HepG2 (cell line): Measurements from ENCODE around the gene AUH. TPM values are rescaled to one million over a fixed set of nuclear protein-coding genes. Genes with fewer than 3 reads are reported as not detected.

Experiments used
- ASH2L ChIP-seq: fragments of 300-600, 200-600 bp; sonication (generic); IDR thresholded peaks from 2 replicates; pipeline ENCODE4 v1.7.0; 2017; ENCODE audit warnings: low read depth, mild to moderate bottlenecking, moderate library complexity, mixed read lengths, low read length; ENCODE audit not compliant: insufficient read length
- GABPB1 ChIP-seq: IDR thresholded peaks from 2 replicates; pipeline ENCODE4 v1.6.1; 2016; ENCODE audit warnings: mild to moderate bottlenecking, missing genetic modification reagents, moderate library complexity, missing compliant biosample characterization
- HMG20B ChIP-seq: conservative IDR thresholded peaks from 2 replicates; pipeline ENCODE4 v1.6.1; 2016; ENCODE audit warnings: missing genetic modification reagents, missing compliant biosample characterization
- HNF1B ChIP-seq: sonication (generic); formaldehyde crosslinking; IDR thresholded peaks from 2 replicates; pipeline ENCODE4 v1.5.1; 2020; ENCODE audit warnings: mild to moderate bottlenecking, moderate library complexity, missing genetic modification reagents
- PHF5A ChIP-seq: IDR thresholded peaks from one replicate; pipeline ENCODE4 v1.6.1; 2018; ENCODE audit warnings: low read depth, missing genetic modification reagents; ENCODE audit not compliant: unreplicated experiment
- TAF15 ChIP-seq: fragments of 200-400 bp; formaldehyde crosslinking; IDR thresholded peaks from one replicate; pipeline ENCODE4 v1.6.1; 2018; ENCODE audit warnings: mild to moderate bottlenecking, low read depth, low read length; ENCODE audit not compliant: poor library complexity, severe bottlenecking
- ZNF556 ChIP-seq: sonication (generic); formaldehyde crosslinking; IDR thresholded peaks from 2 replicates; pipeline ENCODE4 v1.4.0; 2020; ENCODE audit warnings: mild to moderate bottlenecking, missing genetic modification reagents, borderline replicate concordance
- ZNF574 ChIP-seq: sonication (generic); formaldehyde crosslinking; IDR thresholded peaks from 2 replicates; pipeline ENCODE4 v1.4.0; 2020; ENCODE audit warnings: missing genetic modification reagents
- ZNF639 ChIP-seq: conservative IDR thresholded peaks from 2 replicates; pipeline ENCODE4 v1.6.1; 2018; ENCODE audit warnings: missing genetic modification reagents
- polyA plus RNA-seq, 8 experiments: library from polyadenylated mRNA; depleted of rRNA in 3 of 8; stranded (reverse) in 7 of 8; unstranded in 1 of 8; fragments of >200 nt; fragmentation: Illumina TruSeq in 4 of 8; extraction: Trizol in 4 of 8; gene quantifications; 2 replicates each; pipeline versions ENCODE4 v1.2.1 to v1.2.3, GENCODE V29; 2011 to 2016; ENCODE audit warnings: low read depth in 4 of 8, missing spikeins in 1 of 8, mixed read lengths in 1 of 8; ENCODE audit not compliant: insufficient read depth in 1 of 8
- total RNA-seq, 5 experiments: library from RNA; depleted of rRNA; stranded (reverse); fragments of >200 nt; fragmentation: Illumina TruSeq; extraction: Trizol; gene quantifications; 2 replicates each; pipeline ENCODE4 v1.2.3, GENCODE V29; 2016; ENCODE audit warnings: low read depth in 1 of 5
- TF ChIP-seq, protein P1 (sequence below): sonication (generic); formaldehyde crosslinking; IDR thresholded peaks from 2 replicates; pipeline ENCODE4 v1.5.0; 2020; ENCODE audit warnings: missing genetic modification reagents
- TF ChIP-seq, protein P2 (sequence below): sonication (generic); formaldehyde crosslinking; IDR thresholded peaks from 2 replicates; pipeline ENCODE4 v1.9.0; 2022; ENCODE audit warnings: missing genetic modification reagents, mild to moderate bottlenecking, borderline replicate concordance
- TF ChIP-seq, protein P3 (sequence below): sonication (generic); formaldehyde crosslinking; IDR thresholded peaks from 2 replicates; pipeline ENCODE4 v1.8.1; 2023; ENCODE audit warnings: mild to moderate bottlenecking, inconsistent platforms, moderate library complexity, missing genetic modification reagents, borderline replicate concordance
- TF ChIP-seq, protein P4 (sequence below): sonication (generic); formaldehyde crosslinking; IDR thresholded peaks from 2 replicates; pipeline ENCODE4 v1.8.0; 2022; ENCODE audit warnings: mild to moderate bottlenecking, missing genetic modification reagents, moderate library complexity
- TF ChIP-seq, protein P5 (sequence below): fragments of 450-650 bp; IDR thresholded peaks from 2 replicates; pipeline ENCODE4 v1.6.1; 2016

AUH gene
- total and polyA plus RNA-seq, 2 of the 13 experiments (the other 11 are each of a cell fraction or from before 2014, with no cell fraction given) = 25.8 to 31.9 TPM

DNA sequence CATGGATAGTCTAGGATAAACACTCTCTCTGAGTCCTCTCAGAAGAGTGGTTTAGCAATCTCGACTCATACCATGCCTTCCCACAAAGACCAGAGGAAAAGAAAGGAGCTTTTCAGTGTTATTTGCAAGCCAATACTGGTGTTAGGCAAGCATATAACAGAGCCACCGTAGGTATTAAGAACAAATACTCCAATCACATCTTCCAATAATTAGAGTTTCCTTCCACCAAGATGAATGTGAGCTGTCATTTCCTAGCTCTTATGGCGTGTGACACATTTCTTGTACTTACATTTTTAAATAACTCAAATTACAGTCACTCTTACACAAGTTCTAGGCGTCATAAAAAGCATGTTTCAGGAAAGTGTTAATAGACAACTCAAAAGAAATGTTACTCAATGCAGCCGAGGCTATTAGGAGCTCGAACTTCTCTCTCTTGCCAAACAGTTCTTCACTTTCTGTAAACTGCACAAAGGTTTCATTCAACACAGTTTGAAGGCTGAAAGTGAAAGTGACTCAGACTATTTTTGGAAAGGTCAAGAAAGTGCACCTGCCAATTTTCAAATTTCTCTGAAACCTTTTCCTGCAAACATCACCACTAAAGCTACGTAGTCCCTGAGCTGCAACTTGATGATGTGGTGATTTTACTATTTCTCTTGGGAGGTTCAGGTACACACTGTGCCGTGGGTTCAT lies 153.8 kb downstream of the AUH start (continued):
- TF ChIP-seq HNF1B = no peak
- TF ChIP-seq PHF5A (CRISPR knock-in tag) = no peak
- TF ChIP-seq, protein P1, sequence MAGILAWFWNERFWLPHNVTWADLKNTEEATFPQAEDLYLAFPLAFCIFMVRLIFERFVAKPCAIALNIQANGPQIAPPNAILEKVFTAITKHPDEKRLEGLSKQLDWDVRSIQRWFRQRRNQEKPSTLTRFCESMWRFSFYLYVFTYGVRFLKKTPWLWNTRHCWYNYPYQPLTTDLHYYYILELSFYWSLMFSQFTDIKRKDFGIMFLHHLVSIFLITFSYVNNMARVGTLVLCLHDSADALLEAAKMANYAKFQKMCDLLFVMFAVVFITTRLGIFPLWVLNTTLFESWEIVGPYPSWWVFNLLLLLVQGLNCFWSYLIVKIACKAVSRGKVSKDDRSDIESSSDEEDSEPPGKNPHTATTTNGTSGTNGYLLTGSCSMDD (CRISPR knock-in tag) = no peak
- TF ChIP-seq, protein P2, sequence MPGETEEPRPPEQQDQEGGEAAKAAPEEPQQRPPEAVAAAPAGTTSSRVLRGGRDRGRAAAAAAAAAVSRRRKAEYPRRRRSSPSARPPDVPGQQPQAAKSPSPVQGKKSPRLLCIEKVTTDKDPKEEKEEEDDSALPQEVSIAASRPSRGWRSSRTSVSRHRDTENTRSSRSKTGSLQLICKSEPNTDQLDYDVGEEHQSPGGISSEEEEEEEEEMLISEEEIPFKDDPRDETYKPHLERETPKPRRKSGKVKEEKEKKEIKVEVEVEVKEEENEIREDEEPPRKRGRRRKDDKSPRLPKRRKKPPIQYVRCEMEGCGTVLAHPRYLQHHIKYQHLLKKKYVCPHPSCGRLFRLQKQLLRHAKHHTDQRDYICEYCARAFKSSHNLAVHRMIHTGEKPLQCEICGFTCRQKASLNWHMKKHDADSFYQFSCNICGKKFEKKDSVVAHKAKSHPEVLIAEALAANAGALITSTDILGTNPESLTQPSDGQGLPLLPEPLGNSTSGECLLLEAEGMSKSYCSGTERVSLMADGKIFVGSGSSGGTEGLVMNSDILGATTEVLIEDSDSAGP = no peak; the same call in 1 of the 2 replicates
- peak; percentile 41 for TF ChIP-seq ASH2L
- TF ChIP-seq ZNF574 (CRISPR knock-in tag) = no peak
- TF ChIP-seq GABPB1 (CRISPR knock-in tag) = no peak
- no peak; the same call in 1 of the 2 replicates for TF ChIP-seq HMG20B (CRISPR knock-in tag)
- TF ChIP-seq, protein P3, sequence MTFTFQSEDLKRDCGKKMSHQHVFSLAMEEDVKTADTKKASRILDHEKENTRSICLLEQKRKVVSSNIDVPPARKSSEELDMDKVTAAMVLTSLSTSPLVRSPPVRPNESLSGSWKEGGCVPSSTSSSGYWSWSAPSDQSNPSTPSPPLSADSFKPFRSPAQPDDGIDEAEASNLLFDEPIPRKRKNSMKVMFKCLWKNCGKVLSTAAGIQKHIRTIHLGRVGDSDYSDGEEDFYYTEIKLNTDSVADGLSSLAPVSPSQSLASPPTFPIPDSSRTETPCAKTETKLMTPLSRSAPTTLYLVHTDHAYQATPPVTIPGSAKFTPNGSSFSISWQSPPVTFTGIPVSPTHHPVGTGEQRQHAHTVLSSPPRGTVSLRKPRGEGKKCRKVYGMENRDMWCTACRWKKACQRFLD (CRISPR knock-in tag) = no peak
- TF ChIP-seq, protein P4, sequence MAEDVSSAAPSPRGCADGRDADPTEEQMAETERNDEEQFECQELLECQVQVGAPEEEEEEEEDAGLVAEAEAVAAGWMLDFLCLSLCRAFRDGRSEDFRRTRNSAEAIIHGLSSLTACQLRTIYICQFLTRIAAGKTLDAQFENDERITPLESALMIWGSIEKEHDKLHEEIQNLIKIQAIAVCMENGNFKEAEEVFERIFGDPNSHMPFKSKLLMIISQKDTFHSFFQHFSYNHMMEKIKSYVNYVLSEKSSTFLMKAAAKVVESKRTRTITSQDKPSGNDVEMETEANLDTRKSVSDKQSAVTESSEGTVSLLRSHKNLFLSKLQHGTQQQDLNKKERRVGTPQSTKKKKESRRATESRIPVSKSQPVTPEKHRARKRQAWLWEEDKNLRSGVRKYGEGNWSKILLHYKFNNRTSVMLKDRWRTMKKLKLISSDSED = no peak
- no peak; the same call in 1 of the 2 replicates for TF ChIP-seq ZNF556 (CRISPR knock-in tag)
- TF ChIP-seq TAF15 = no peak
- TF ChIP-seq, protein P5, sequence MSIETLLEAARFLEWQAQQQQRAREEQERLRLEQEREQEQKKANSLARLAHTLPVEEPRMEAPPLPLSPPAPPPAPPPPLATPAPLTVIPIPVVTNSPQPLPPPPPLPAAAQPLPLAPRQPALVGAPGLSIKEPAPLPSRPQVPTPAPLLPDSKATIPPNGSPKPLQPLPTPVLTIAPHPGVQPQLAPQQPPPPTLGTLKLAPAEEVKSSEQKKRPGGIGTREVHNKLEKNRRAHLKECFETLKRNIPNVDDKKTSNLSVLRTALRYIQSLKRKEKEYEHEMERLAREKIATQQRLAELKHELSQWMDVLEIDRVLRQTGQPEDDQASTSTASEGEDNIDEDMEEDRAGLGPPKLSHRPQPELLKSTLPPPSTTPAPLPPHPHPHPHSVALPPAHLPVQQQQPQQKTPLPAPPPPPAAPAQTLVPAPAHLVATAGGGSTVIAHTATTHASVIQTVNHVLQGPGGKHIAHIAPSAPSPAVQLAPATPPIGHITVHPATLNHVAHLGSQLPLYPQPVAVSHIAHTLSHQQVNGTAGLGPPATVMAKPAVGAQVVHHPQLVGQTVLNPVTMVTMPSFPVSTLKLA = no peak
- TF ChIP-seq ZNF639 (CRISPR knock-in tag) = no peak
